AG10803 (cell line): ENCODE data around the gene TNP1.

Experiments
- DNase-seq: peaks from one replicate; pipeline ENCODE4 v3.0.0; 2010; ENCODE audit warnings: low read depth
- H3K4me3 ChIP-seq: 2 replicates; pipeline ENCODE4 v1.5.1; 2011; ENCODE audit warnings: mild to moderate bottlenecking, low read length, control low read depth
- CTCF ChIP-seq: conservative IDR thresholded peaks from 2 replicates; pipeline ENCODE4 v1.5.1; 2011; ENCODE audit warnings: mild to moderate bottlenecking, low read length, control low read depth, inconsistent platforms

TNP1 gene

GRCh38 chr2:216845426-216845825 lies 14.4 kb downstream of the TNP1 start:
- no peak for TF ChIP-seq CTCF
- DNase-seq, result no peak
- no peak overlapping the region for H3K4me3 ChIP-seq

GRCh38 chr2:216842636-216843035 lies 17.2 kb downstream of the TNP1 start:
- no peak for TF ChIP-seq CTCF
- H3K4me3 ChIP-seq, result no peak overlapping the region
- no peak for DNase-seq

GRCh38 chr2:216839688-216840087 lies 20.2 kb downstream of the TNP1 start:
- TF ChIP-seq CTCF, result no peak
- H3K4me3 ChIP-seq, result no peak overlapping the region
- no peak for DNase-seq

- no peak overlapping the region for H3K4me3 ChIP-seq
- no peak for TF ChIP-seq CTCF
- DNase-seq, result no peak
These were observed 21.7 kb downstream of the TNP1 start for GRCh38 chr2:216838151-216838550.

- no peak for TF ChIP-seq CTCF
- no peak overlapping the region for H3K4me3 ChIP-seq
- DNase-seq, result no peak
These were observed 22.1 kb downstream of the TNP1 start for GRCh38 chr2:216837740-216838139.

- no peak overlapping the region for H3K4me3 ChIP-seq
- DNase-seq, result no peak
- no peak for TF ChIP-seq CTCF
These were observed 26.8 kb downstream of the TNP1 start for GRCh38 chr2:216833061-216833460.

- TF ChIP-seq CTCF, result no peak
- H3K4me3 ChIP-seq, result no peak overlapping the region
- no peak for DNase-seq
These were observed 29.5 kb downstream of the TNP1 start for GRCh38 chr2:216830346-216830745.
